NCI-H128 (cell line): Measurements from ENCODE around the gene OVCH2.
"Not testable (repeated sequence)": the region's sequence is repeated elsewhere in the genome, so short reads cannot be mapped to it uniquely, and the experiment has no call there.

Experiments used
- DNase-seq: peaks from one replicate; lab custom pipeline; 2025; ENCODE audit not compliant: unreplicated experiment; lab: John Stamatoyannopoulos, UW

OVCH2 gene

GRCh38 chr11:7706377-7706776 lies at the start of gene OVCH2:
Gene OVCH2 (minus strand): TSS chr11:7706477. CDS start chr11:7706394, 83 bp downstream.
- no peak for DNase-seq

- DNase-seq: no peak
These were observed 43.2 kb upstream of the OVCH2 start for GRCh38 chr11:7749456-7749855.

- DNase-seq: not testable (repeated sequence)
These were observed 28.5 kb upstream of the OVCH2 start for GRCh38 chr11:7734767-7735166.

- no peak for DNase-seq
These were observed 8.5 kb upstream of the OVCH2 start for GRCh38 chr11:7714786-7715185.

- no peak for DNase-seq
These were observed 2.5 kb downstream of the OVCH2 start for GRCh38 chr11:7703740-7704139.

- no peak for DNase-seq
These were observed 9.9 kb downstream of the OVCH2 start for GRCh38 chr11:7696424-7696823.

- DNase-seq: no peak
These were observed 12.0 kb downstream of the OVCH2 start for GRCh38 chr11:7694235-7694634.

- DNase-seq: no peak
These were observed 13.9 kb downstream of the OVCH2 start for GRCh38 chr11:7692426-7692825.

- no peak for DNase-seq
These were observed 14.4 kb downstream of the OVCH2 start for GRCh38 chr11:7691759-7692350.

- DNase-seq: no peak
These were observed 15.6 kb downstream of the OVCH2 start for GRCh38 chr11:7690648-7691047.

- no peak for DNase-seq
These were observed 17.0 kb downstream of the OVCH2 start for GRCh38 chr11:7689239-7689638.

GRCh38 chr11:7688238-7688826 lies 17.9 kb downstream of the OVCH2 start:
- no peak for DNase-seq

- no peak for DNase-seq
These were observed 18.9 kb downstream of the OVCH2 start for GRCh38 chr11:7687386-7687785.

GRCh38 chr11:7686761-7687160 lies 19.5 kb downstream of the OVCH2 start:
- no peak for DNase-seq

- DNase-seq: no peak
These were observed 22.7 kb downstream of the OVCH2 start for GRCh38 chr11:7683571-7683970.

GRCh38 chr11:7677796-7678201 lies 28.5 kb downstream of the OVCH2 start:
- no peak for DNase-seq

- no peak for DNase-seq
These were observed 29.2 kb downstream of the OVCH2 start for GRCh38 chr11:7677071-7677470.

- DNase-seq: no peak
These were observed 30.6 kb downstream of the OVCH2 start for GRCh38 chr11:7675631-7676030.

- no peak for DNase-seq
These were observed 32.4 kb downstream of the OVCH2 start for GRCh38 chr11:7673724-7674434.

GRCh38 chr11:7672960-7673723 lies 33.1 kb downstream of the OVCH2 start, which contains the start of gene CYB5R2:
Gene CYB5R2 (minus strand): TSS chr11:7673500. CDS start chr11:7672825, 675 bp downstream.
- DNase-seq: no peak

- DNase-seq: no peak
These were observed 33.9 kb downstream of the OVCH2 start for GRCh38 chr11:7672276-7672959.
